Trophoblast cell (in vitro differentiated cells and primary cell): Measurements from ENCODE around the gene SLC35F3.

Source experiments
- DNase-seq, 2 donors: peaks; one replicate each; pipeline ENCODE4 v3.0.0-alpha.2; 2016
- H2AFZ ChIP-seq: 2 replicates; pipeline ENCODE4 v1.6.1; 2013; ENCODE audit warnings: low read length, moderate library complexity, mild to moderate bottlenecking; ENCODE audit not compliant: insufficient read depth, poor library complexity
- H2AK5ac ChIP-seq: 2 replicates; pipeline ENCODE4 v1.6.1; 2013; ENCODE audit warnings: mild to moderate bottlenecking, low read length
- H2BK120ac ChIP-seq: 2 replicates; pipeline ENCODE4 v1.6.1; 2013; ENCODE audit warnings: low read length, mild to moderate bottlenecking, moderate library complexity; ENCODE audit not compliant: insufficient read depth, poor library complexity
- H2BK12ac ChIP-seq: 2 replicates; pipeline ENCODE4 v1.6.1; 2013; ENCODE audit warnings: mild to moderate bottlenecking, low read length, moderate library complexity
- H2BK5ac ChIP-seq: 2 replicates; pipeline ENCODE4 v1.6.1; 2013; ENCODE audit warnings: low read length, low read depth, moderate library complexity, mild to moderate bottlenecking; ENCODE audit not compliant: poor library complexity
- H3K14ac ChIP-seq: 2 replicates; pipeline ENCODE4 v1.6.1; 2013; ENCODE audit warnings: mild to moderate bottlenecking, low read length
- H3K18ac ChIP-seq: 2 replicates; pipeline ENCODE4 v1.6.1; 2013; ENCODE audit warnings: mild to moderate bottlenecking, low read length
- H3K23ac ChIP-seq: 2 replicates; pipeline ENCODE4 v1.6.1; 2013; ENCODE audit warnings: low read length
- H3K27ac ChIP-seq: 2 replicates; pipeline ENCODE4 v1.5.1; 2013; ENCODE audit warnings: low read depth, mild to moderate bottlenecking, inconsistent platforms, low read length, moderate library complexity
- H3K27me3 ChIP-seq: 2 replicates; pipeline ENCODE4 v1.6.1; 2013; ENCODE audit warnings: inconsistent platforms, mild to moderate bottlenecking, low read length, moderate library complexity; ENCODE audit not compliant: insufficient read depth
- H3K36me3 ChIP-seq, 2 experiments: 1 replicate in 1 of 2; 2 replicates in 1 of 2; pipeline ENCODE4 v1.6.1; 2013; ENCODE audit warnings: low read length in 2 of 2, mild to moderate bottlenecking in 2 of 2, moderate library complexity in 1 of 2; ENCODE audit not compliant: insufficient read depth in 2 of 2, control insufficient read depth in 1 of 2
- H3K4ac ChIP-seq: 2 replicates; pipeline ENCODE4 v1.6.1; 2013; ENCODE audit warnings: low read depth, mild to moderate bottlenecking, low read length, moderate library complexity
- H3K4me1 ChIP-seq, 2 experiments: 1 replicate in 1 of 2; 2 replicates in 1 of 2; pipeline ENCODE4 v1.6.1; 2013; ENCODE audit warnings: low read length in 2 of 2, mild to moderate bottlenecking in 2 of 2, moderate library complexity in 1 of 2; ENCODE audit not compliant: insufficient read depth in 2 of 2, control insufficient read depth in 1 of 2
- H3K4me2 ChIP-seq: 2 replicates; pipeline ENCODE4 v1.6.1; 2013; ENCODE audit warnings: inconsistent platforms, mild to moderate bottlenecking, low read length, moderate library complexity
- H3K4me3 ChIP-seq: 2 replicates; pipeline ENCODE4 v1.5.1; 2013; ENCODE audit warnings: mild to moderate bottlenecking, low read depth, low read length, inconsistent platforms
- H3K79me1 ChIP-seq: one replicate; pipeline ENCODE4 v1.6.1; 2013; ENCODE audit warnings: low read length
- H3K79me2 ChIP-seq: 2 replicates; pipeline ENCODE4 v1.6.1; 2013; ENCODE audit warnings: low read length, mild to moderate bottlenecking; ENCODE audit not compliant: control insufficient read depth, insufficient read depth, poor library complexity
- H3K9ac ChIP-seq: 2 replicates; pipeline ENCODE4 v1.6.1; 2013; ENCODE audit warnings: mild to moderate bottlenecking, low read length
- H3K9me3 ChIP-seq: 2 replicates; pipeline ENCODE4 v1.6.1; 2013; ENCODE audit warnings: low read depth, mild to moderate bottlenecking, control low read depth, inconsistent platforms, low read length; ENCODE audit not compliant: insufficient read depth
- H4K12ac ChIP-seq: 2 replicates; pipeline ENCODE4 v1.6.1; 2013; ENCODE audit warnings: low read depth, mild to moderate bottlenecking, low read length, moderate library complexity
- H4K8ac ChIP-seq: 2 replicates; pipeline ENCODE4 v1.6.1; 2013; ENCODE audit warnings: low read depth, mild to moderate bottlenecking, low read length, moderate library complexity
- H4K91ac ChIP-seq: one replicate; pipeline ENCODE4 v1.6.1; 2013; ENCODE audit warnings: low read depth, mild to moderate bottlenecking, low read length, moderate library complexity
- WGBS: extraction: QIAGEN DNeasy Blood & Tissue Kit; methylation state at CpG from one replicate; pipeline ENCODE4 v1.1.7; 2013; ENCODE audit warnings: missing lambda C conversion rate; ENCODE audit not compliant: insufficient read length, insufficient coverage; ENCODE audit errors: extremely low coverage; 5-methylcytosine and 5-hydroxymethylcytosine counted together

SLC35F3 gene

GRCh38 chr1:234237393-234237792 lies 332.9 kb downstream of the SLC35F3 start:
- H2AK5ac ChIP-seq, result no peak overlapping the region

DNA sequence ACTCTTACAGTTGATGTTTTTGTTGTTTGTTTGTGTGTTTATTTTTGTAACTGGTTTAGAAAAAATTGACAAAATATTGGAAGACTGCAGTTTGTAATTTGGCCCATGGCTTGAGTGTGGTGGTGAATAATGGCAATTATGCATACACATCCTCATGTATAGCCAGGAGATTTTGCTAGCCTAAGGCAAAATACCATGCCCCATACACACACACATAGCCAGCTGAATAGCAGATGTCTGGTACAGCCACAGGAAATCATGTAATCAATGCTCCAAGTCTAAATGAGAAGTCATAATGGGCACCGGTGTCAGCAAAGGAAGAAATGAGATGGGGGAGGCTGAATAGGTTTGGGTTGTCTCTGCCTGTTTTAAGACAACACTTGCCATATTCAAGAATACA lies 333.6 kb downstream of the SLC35F3 start:
- no peaks in the 10 kb centered on the region for H3K79me2 ChIP-seq
- H4K12ac ChIP-seq, result no peak overlapping the region
- H2BK120ac ChIP-seq, result no peak overlapping the region
- DNase-seq, result peak in 1 of 2 donors; percentile 37
- H3K4me3 ChIP-seq, result no peak overlapping the region
- H3K4me1 ChIP-seq, result no peaks in the 10 kb centered on the region
- no peaks in the 10 kb centered on the region for H3K27me3 ChIP-seq
- no peak overlapping the region for H3K14ac ChIP-seq
- no peak overlapping the region for H2BK12ac ChIP-seq
- H4K8ac ChIP-seq, result no peak overlapping the region
- no peak overlapping the region for H4K91ac ChIP-seq
- no peak overlapping the region for H3K27ac ChIP-seq
- no peaks in the 10 kb centered on the region for H3K36me3 ChIP-seq
- no peak overlapping the region for H3K9ac ChIP-seq
- no peak overlapping the region for H2AK5ac ChIP-seq
- no peak overlapping the region for H3K4ac ChIP-seq
- H3K18ac ChIP-seq, result no peak overlapping the region
- no peak overlapping the region for H3K23ac ChIP-seq
- H3K4me2 ChIP-seq, result no peak overlapping the region
- H3K9me3 ChIP-seq, result no peaks in the 10 kb centered on the region
- H2BK5ac ChIP-seq, result no peak overlapping the region
- no peak overlapping the region for H2AFZ ChIP-seq
- H3K79me1 ChIP-seq, result no peaks in the 10 kb centered on the region
- no CpG with 5 or more reads among the region's 1 CpG for WGBS

More at GRCh38 chr1:234237393-234237792, 332.9 kb downstream of the SLC35F3 start:
- Histone ChIP-seq H2BK5ac (no peak overlapping the region), H3K36me3 (no peaks in the 10 kb centered on the region), H3K4me3 (no peak overlapping the region), H3K9me3 (no peaks in the 10 kb centered on the region), H4K12ac (no peak overlapping the region), H3K23ac (no peak overlapping the region), H3K14ac (no peak overlapping the region), H3K27me3 (no peaks in the 10 kb centered on the region), H2BK12ac (no peak overlapping the region), H2AFZ (no peak overlapping the region), H3K18ac (no peak overlapping the region), H3K4ac (no peak overlapping the region), H4K91ac (no peak overlapping the region), H4K8ac (no peak overlapping the region), H3K4me1 (no peaks in the 10 kb centered on the region), H3K4me2 (no peak overlapping the region), H3K79me1 (no peaks in the 10 kb centered on the region), H3K9ac (no peak overlapping the region), H2BK120ac (no peak overlapping the region), H3K79me2 (no peaks in the 10 kb centered on the region), H3K27ac (no peak overlapping the region)
- WGBS, result no CpG with 5 or more reads among the region's 2 CpGs
- no peak for DNase-seq

DNA sequence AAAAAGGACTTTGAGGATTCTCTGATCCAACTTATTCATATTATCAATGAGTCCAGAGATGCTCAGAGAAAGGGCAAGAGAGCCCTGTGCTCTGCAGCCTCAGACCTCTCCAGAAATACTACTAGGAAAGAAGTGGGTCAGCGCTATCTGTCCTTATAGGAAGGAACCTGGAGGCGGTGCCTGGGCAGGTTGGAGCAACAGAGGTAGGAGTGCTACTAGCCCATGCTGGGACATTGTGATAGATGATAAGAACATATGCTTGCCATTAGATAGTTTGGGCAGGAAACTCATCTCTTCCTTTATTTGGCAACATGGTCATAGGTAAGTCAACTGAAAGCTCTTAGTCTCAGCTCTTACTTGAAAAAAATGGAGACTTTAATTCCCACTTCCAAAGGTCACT lies 335.0 kb downstream of the SLC35F3 start:
- Histone ChIP-seq H3K79me1 (no peaks in the 10 kb centered on the region), H3K23ac (no peak overlapping the region), H3K36me3 (no peaks in the 10 kb centered on the region), H2BK5ac (no peak overlapping the region), H4K12ac (no peak overlapping the region), H2BK12ac (no peak overlapping the region), H3K4me2 (no peak overlapping the region), H2AFZ (no peak overlapping the region), H4K91ac (no peak overlapping the region), H2AK5ac (no peak overlapping the region), H3K4ac (no peak overlapping the region), H4K8ac (no peak overlapping the region), H3K4me3 (no peak overlapping the region), H3K27me3 (no peaks in the 10 kb centered on the region), H3K27ac (no peak overlapping the region), H3K18ac (no peak overlapping the region), H2BK120ac (no peak overlapping the region), H3K14ac (no peak overlapping the region), H3K4me1 (no peaks in the 10 kb centered on the region), H3K9me3 (no peaks in the 10 kb centered on the region), H3K9ac (no peak overlapping the region), H3K79me2 (no peaks in the 10 kb centered on the region)
- no peak for DNase-seq
- WGBS, result no CpG with 5 or more reads among the region's 2 CpGs

GRCh38 chr1:234239936-234240335 lies 335.5 kb downstream of the SLC35F3 start:
- Histone ChIP-seq H3K27me3 (no peaks in the 10 kb centered on the region), H2AK5ac (no peak overlapping the region), H3K23ac (no peak overlapping the region), H2BK120ac (no peak overlapping the region), H3K4me1 (no peaks in the 10 kb centered on the region), H3K18ac (no peak overlapping the region), H3K4me3 (no peak overlapping the region), H3K4ac (no peak overlapping the region), H3K27ac (no peak overlapping the region), H4K12ac (no peak overlapping the region), H2BK5ac (no peak overlapping the region), H4K8ac (no peak overlapping the region), H2BK12ac (no peak overlapping the region), H3K36me3 (no peaks in the 10 kb centered on the region), H3K79me1 (no peaks in the 10 kb centered on the region), H3K9me3 (no peaks in the 10 kb centered on the region), H4K91ac (no peak overlapping the region), H2AFZ (no peak overlapping the region), H3K79me2 (no peaks in the 10 kb centered on the region), H3K9ac (no peak overlapping the region), H3K14ac (no peak overlapping the region), H3K4me2 (no peak overlapping the region)
- DNase-seq, result no peak
- WGBS, result no CpG with 5 or more reads among the region's 9 CpGs
